ENCODE data around the gene PRKN.

Gene PRKN

DNA sequence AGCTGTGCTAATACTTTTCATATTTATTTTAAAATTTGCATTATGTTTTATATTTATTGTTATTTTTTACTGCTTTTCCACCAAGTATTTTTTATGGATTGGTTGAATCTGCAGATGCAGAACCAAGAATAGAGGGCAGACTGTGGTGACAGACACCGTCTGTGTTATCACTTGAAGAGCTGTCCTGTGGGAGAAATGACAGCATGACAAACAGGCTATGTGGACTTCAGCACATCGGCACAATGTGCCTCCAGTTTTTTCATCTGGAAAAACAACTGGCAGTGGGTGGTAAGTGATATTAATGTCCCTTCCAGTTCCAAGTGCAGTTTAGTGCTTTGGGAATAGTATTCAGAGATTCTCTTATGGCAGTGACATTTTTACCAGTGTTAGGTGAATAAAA lies 492.9 kb downstream of the PRKN start:
- H4K20me1 ChIP-seq (ENCODE audit: insufficient read depth, low read length), result no peaks in the 10 kb centered on the region
- DNase-seq (no peak), ATAC-seq (ENCODE audit: insufficient read depth, low read depth) (no peak)
- H3K9me3 ChIP-seq (ENCODE audit: insufficient read depth, low read length, severe bottlenecking), result no peaks in the 10 kb centered on the region
- H2AFZ ChIP-seq (ENCODE audit: low read depth, low read length), result no peak overlapping the region
- no peaks in the 10 kb centered on the region for H3K27me3 ChIP-seq (ENCODE audit: insufficient read depth, low read length, poor library complexity)
- H3K4me1 ChIP-seq (ENCODE audit: insufficient read depth, low read length), result no peaks in the 10 kb centered on the region
- TF ChIP-seq, protein P1, sequence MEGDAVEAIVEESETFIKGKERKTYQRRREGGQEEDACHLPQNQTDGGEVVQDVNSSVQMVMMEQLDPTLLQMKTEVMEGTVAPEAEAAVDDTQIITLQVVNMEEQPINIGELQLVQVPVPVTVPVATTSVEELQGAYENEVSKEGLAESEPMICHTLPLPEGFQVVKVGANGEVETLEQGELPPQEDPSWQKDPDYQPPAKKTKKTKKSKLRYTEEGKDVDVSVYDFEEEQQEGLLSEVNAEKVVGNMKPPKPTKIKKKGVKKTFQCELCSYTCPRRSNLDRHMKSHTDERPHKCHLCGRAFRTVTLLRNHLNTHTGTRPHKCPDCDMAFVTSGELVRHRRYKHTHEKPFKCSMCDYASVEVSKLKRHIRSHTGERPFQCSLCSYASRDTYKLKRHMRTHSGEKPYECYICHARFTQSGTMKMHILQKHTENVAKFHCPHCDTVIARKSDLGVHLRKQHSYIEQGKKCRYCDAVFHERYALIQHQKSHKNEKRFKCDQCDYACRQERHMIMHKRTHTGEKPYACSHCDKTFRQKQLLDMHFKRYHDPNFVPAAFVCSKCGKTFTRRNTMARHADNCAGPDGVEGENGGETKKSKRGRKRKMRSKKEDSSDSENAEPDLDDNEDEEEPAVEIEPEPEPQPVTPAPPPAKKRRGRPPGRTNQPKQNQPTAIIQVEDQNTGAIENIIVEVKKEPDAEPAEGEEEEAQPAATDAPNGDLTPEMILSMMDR (IDR thresholded peaks at IDR 0.05; ENCODE audit: borderline replicate concordance, extremely low read depth, low read length, poor library complexity, severe bottlenecking), result no peak
- no peak for TF ChIP-seq EZH2 (IDR thresholded peaks at IDR 0.05; ENCODE audit: borderline replicate concordance, low read depth, low read length, severe bottlenecking)
- no peak overlapping the region for H3K4me2 ChIP-seq (ENCODE audit: insufficient read depth, low read length)
- no peak overlapping the region for H3K9ac ChIP-seq (ENCODE audit: low read depth, low read length)
- no peaks in the 10 kb centered on the region for H3K79me2 ChIP-seq (ENCODE audit: insufficient read depth, low read length)
- no peak overlapping the region for H3K27ac ChIP-seq (ENCODE audit: low read length)
- no peak overlapping the region for H3K4me3 ChIP-seq (ENCODE audit: low read depth in 1 of 2, low read length in 2 of 2)
- H3K36me3 ChIP-seq (ENCODE audit: insufficient read depth, low read length), result no peaks in the 10 kb centered on the region

DNA sequence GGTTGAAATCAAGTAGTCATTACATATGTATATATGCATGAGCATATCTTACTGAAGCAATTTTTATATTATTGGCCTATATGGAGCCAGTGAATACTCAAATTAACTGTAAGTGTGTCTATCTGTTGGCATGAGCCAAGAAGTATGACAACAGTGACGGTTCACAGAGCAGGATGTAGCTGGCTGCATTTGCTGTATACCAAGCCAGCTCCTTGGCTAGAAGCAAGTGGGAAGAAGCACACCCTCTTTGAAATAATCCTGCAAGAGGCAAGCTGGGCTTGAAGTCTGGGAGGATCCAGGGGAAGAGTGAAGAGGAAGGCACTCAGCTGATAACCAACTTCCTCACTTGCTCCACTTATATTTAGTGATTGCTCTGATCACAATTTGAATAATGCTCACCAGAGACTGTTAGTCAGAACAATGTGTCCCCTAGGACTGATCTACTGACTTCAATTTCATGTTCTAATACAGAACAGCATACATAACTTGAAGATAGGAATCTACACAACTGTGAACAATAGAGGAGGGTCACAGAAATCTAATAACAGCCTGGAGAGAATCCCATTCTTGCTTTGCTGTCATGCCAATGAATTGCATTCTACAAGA lies 497.3 kb downstream of the PRKN start:
- H3K9ac ChIP-seq (ENCODE audit: low read depth, low read length), result no peak overlapping the region
- DNase-seq (no peak), ATAC-seq (ENCODE audit: insufficient read depth, low read depth) (no peak)
- H3K27ac ChIP-seq (ENCODE audit: low read length), result no peak overlapping the region
- H3K9me3 ChIP-seq (ENCODE audit: insufficient read depth, low read length, severe bottlenecking), result no peaks in the 10 kb centered on the region
- H4K20me1 ChIP-seq (ENCODE audit: insufficient read depth, low read length), result no peaks in the 10 kb centered on the region
- H3K36me3 ChIP-seq (ENCODE audit: insufficient read depth, low read length), result no peaks in the 10 kb centered on the region
- H3K4me2 ChIP-seq (ENCODE audit: insufficient read depth, low read length), result no peak overlapping the region
- H3K4me3 ChIP-seq (ENCODE audit: low read depth in 1 of 2, low read length in 2 of 2), result no peak overlapping the region
- no peaks in the 10 kb centered on the region for H3K4me1 ChIP-seq (ENCODE audit: insufficient read depth, low read length)
- H2AFZ ChIP-seq (ENCODE audit: low read depth, low read length), result no peak overlapping the region
- H3K27me3 ChIP-seq (ENCODE audit: insufficient read depth, low read length, poor library complexity), result no peaks in the 10 kb centered on the region
- no peaks in the 10 kb centered on the region for H3K79me2 ChIP-seq (ENCODE audit: insufficient read depth, low read length)
- TF ChIP-seq, protein P1 (IDR thresholded peaks at IDR 0.05; ENCODE audit: borderline replicate concordance, extremely low read depth, low read length, poor library complexity, severe bottlenecking), result no peak
- no peak for TF ChIP-seq EZH2 (IDR thresholded peaks at IDR 0.05; ENCODE audit: borderline replicate concordance, low read depth, low read length, severe bottlenecking)

DNA sequence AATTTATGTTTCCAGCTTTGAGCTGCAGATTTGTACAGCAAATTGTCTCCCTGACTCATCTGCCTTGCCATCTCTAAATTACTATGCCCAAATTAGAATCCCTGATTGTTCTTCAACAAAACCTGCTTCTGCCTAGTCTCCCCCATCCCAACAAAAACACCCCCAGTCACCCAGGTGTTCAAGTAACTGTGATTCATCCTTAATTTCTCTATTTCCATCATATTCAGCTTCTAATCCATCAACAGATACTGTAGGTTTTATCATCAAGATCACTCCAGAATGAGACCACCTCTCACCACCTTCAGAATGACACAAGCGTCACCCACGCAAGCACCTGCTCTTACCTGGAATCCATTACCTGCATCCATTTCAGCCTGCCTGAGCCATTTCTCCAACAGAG lies 498.5 kb downstream of the PRKN start:
- DNase-seq (no peak), ATAC-seq (ENCODE audit: insufficient read depth, low read depth) (no peak)
- no peaks in the 10 kb centered on the region for H3K4me1 ChIP-seq (ENCODE audit: insufficient read depth, low read length)

More for the DNA sequence above, 498.5 kb downstream of the PRKN start:
- Histone ChIP-seq H3K79me2 (ENCODE audit: insufficient read depth, low read length) (no peaks in the 10 kb centered on the region), H3K9me3 (ENCODE audit: insufficient read depth, low read length, severe bottlenecking) (no peaks in the 10 kb centered on the region), H3K27me3 (ENCODE audit: insufficient read depth, low read length, poor library complexity) (no peaks in the 10 kb centered on the region), H3K27ac (ENCODE audit: low read length) (no peak overlapping the region), H3K9ac (ENCODE audit: low read depth, low read length) (no peak overlapping the region), H3K36me3 (ENCODE audit: insufficient read depth, low read length) (no peaks in the 10 kb centered on the region), H4K20me1 (ENCODE audit: insufficient read depth, low read length) (no peaks in the 10 kb centered on the region), H3K4me3 (ENCODE audit: low read depth in 1 of 2, low read length in 2 of 2) (no peak overlapping the region), H3K4me2 (ENCODE audit: insufficient read depth, low read length) (no peak overlapping the region), H2AFZ (ENCODE audit: low read depth, low read length) (no peak overlapping the region)
- TF ChIP-seq EZH2 (IDR thresholded peaks at IDR 0.05; ENCODE audit: borderline replicate concordance, low read depth, low read length, severe bottlenecking), result no peak
- TF ChIP-seq, protein P1 (IDR thresholded peaks at IDR 0.05; ENCODE audit: borderline replicate concordance, extremely low read depth, low read length, poor library complexity, severe bottlenecking), result no peak

Data from DND-41 (cell line).